DOHH2 (cell line): ENCODE results near the gene CARD10.
"Not testable (repeated sequence)": the region's sequence is repeated elsewhere in the genome, so short reads cannot be mapped to it uniquely, and the experiment has no call there.

Experiments
- H3F3A ChIP-seq: fragments of 200-600 bp; sonication (generic), shearing (Covaris generic); 2 replicates; pipeline ENCODE4 v1.6.0; 2016; ENCODE audit warnings: antibody characterized with exemption, mild to moderate bottlenecking; ENCODE audit not compliant: control insufficient read depth, insufficient read depth
- H3K27ac ChIP-seq: fragments of 200-600 bp; sonication (generic); 2 replicates; pipeline ENCODE4 v1.5.1; 2014; ENCODE audit warnings: low read depth, mild to moderate bottlenecking, low read length, moderate library complexity
- H3K27me3 ChIP-seq: fragments of 200-600 bp; sonication (generic); 2 replicates; pipeline ENCODE4 v1.6.1; 2014; ENCODE audit warnings: mild to moderate bottlenecking, low read length, mixed read lengths; ENCODE audit not compliant: control insufficient read depth
- H3K36me3 ChIP-seq: fragments of 200-600 bp; sonication (generic); 2 replicates; pipeline ENCODE4 v1.6.1; 2014; ENCODE audit warnings: mild to moderate bottlenecking, low read length, moderate library complexity, mixed read lengths; ENCODE audit not compliant: control insufficient read depth
- H3K4me1 ChIP-seq: fragments of 200-600 bp; sonication (generic); 2 replicates; pipeline ENCODE4 v1.6.1; 2014; ENCODE audit warnings: mild to moderate bottlenecking, low read length, mixed read lengths; ENCODE audit not compliant: control insufficient read depth
- H3K4me2 ChIP-seq: fragments of 200-600 bp; sonication (generic); 2 replicates; pipeline ENCODE4 v1.6.0; 2014; ENCODE audit warnings: mild to moderate bottlenecking, low read length, moderate library complexity
- H3K4me3 ChIP-seq: fragments of 200-600 bp; sonication (generic); 2 replicates; pipeline ENCODE4 v1.5.1; 2014; ENCODE audit warnings: mild to moderate bottlenecking, low read length, mixed read lengths
- H3K79me2 ChIP-seq: fragments of 200-600 bp; sonication (generic); 2 replicates; pipeline ENCODE4 v1.6.1; 2014; ENCODE audit warnings: mild to moderate bottlenecking, low read length, mixed read lengths; ENCODE audit not compliant: control insufficient read depth
- H3K9me2 ChIP-seq: fragments of 200-600 bp; sonication (generic); replicated peaks from 2 replicates; pipeline ENCODE4 v1.6.1; 2014; ENCODE audit warnings: mild to moderate bottlenecking, low read length, mixed read lengths; ENCODE audit not compliant: control insufficient read depth
- H3K9me3 ChIP-seq: fragments of 200-600 bp; sonication (generic); 2 replicates; pipeline ENCODE4 v1.6.1; 2014; ENCODE audit warnings: antibody characterized with exemption, low read length, mixed read lengths; ENCODE audit not compliant: control insufficient read depth, insufficient read depth
- H4K20me1 ChIP-seq: fragments of 200-600 bp; sonication (generic); 2 replicates; pipeline ENCODE4 v1.6.0; 2014; ENCODE audit warnings: low read depth, mild to moderate bottlenecking, antibody characterized with exemption, low read length, moderate library complexity; ENCODE audit not compliant: control insufficient read depth, insufficient read depth
- CTCF ChIP-seq: fragments of 200-600 bp; sonication (generic); IDR thresholded peaks from one replicate; pipeline ENCODE4 v1.5.1; 2014; ENCODE audit warnings: antibody characterized with exemption, mild to moderate bottlenecking, low read depth, low read length; ENCODE audit not compliant: poor library complexity, severe bottlenecking
- EZH2phosphoT487 ChIP-seq: fragments of 200-600 bp; sonication (generic); IDR thresholded peaks from 2 replicates; pipeline ENCODE4 v1.6.1; 2017; ENCODE audit warnings: borderline replicate concordance, mild to moderate bottlenecking, antibody characterized with exemption, low read length, moderate library complexity, mixed read lengths

CARD10 gene

DNA sequence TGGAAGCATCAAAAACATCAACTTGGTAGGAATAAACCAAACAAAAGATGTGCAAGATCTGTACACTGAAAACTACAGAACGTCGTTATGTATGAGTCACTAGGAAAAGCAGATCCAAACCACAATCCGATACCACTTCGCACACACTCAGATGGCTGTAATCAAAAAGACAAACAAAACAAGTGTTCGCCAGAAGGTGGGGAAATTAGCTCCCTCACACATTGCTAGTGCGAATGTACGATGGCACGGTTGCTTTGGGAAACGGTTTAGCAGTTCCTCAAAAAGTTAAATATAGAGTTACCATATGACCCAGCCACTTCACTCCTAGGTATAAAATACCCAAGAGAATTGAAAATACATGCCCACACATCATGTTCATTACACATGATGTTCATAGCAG lies 14.8 kb upstream of the CARD10 start:
- no peaks in the 10 kb centered on the region for H3F3A ChIP-seq
- peaks cover 29% of the 10 kb centered on the region for H3K27me3 ChIP-seq
- no peaks in the 10 kb centered on the region for H4K20me1 ChIP-seq
- H3K4me2 ChIP-seq: no peak overlapping the region
- H3K9me3 ChIP-seq: no peaks in the 10 kb centered on the region
- TF ChIP-seq EZH2phosphoT487 (no peak), CTCF (no peak)
- H3K27ac ChIP-seq: no peak overlapping the region
- H3K79me2 ChIP-seq: no peaks in the 10 kb centered on the region
- no peaks in the 10 kb centered on the region for H3K9me2 ChIP-seq
- H3K36me3 ChIP-seq: no peaks in the 10 kb centered on the region
- H3K4me3 ChIP-seq: no peak overlapping the region
- H3K4me1 ChIP-seq: peaks cover 7% of the 10 kb centered on the region; the same call in 1 of the 2 replicates

DNA sequence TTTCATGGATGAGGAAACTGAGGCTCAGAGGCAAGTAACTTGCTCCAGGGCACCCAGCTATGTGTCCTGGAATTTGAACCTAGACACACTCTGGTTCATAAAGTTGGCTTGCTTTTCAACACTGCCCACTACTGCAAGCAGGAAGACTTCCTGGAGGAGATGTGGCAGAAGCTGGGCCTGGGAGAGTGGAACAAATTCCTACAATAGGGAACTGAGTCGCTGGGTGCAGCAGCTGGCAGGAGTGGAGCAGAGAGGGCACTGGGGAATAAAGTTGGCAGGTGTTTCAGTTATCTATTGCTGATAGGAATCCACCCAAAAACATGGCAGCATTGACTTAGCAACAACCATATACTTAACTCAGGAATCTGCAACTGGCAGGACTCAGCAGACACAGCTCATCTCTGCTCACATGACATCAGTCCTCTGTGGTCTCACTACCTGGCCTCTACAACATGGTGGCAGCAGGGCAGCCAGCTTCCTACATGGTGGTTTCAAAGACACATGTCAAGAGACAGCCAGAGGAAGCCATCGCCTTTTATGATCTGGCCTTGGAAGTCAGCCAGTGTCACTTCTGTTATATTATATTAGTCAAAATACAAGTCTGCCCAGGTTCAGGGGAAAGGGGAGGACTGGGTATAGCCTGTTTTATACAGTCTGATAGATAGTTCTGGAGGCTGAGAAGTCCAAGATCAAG lies 10.6 kb upstream of the CARD10 start:
- no peak overlapping the region for H3K27ac ChIP-seq
- no peaks in the 10 kb centered on the region for H3K79me2 ChIP-seq
- TF ChIP-seq CTCF (no peak), EZH2phosphoT487 (no peak)
- no peak overlapping the region for H3K4me2 ChIP-seq
- peaks cover 29% of the 10 kb centered on the region for H3K27me3 ChIP-seq
- H3F3A ChIP-seq: no peaks in the 10 kb centered on the region
- H3K9me2 ChIP-seq: no peaks in the 10 kb centered on the region
- no peaks in the 10 kb centered on the region for H3K36me3 ChIP-seq
- H3K4me3 ChIP-seq: no peak overlapping the region
- no peaks in the 10 kb centered on the region for H3K4me1 ChIP-seq
- H3K9me3 ChIP-seq: no peaks in the 10 kb centered on the region
- no peaks in the 10 kb centered on the region for H4K20me1 ChIP-seq

DNA sequence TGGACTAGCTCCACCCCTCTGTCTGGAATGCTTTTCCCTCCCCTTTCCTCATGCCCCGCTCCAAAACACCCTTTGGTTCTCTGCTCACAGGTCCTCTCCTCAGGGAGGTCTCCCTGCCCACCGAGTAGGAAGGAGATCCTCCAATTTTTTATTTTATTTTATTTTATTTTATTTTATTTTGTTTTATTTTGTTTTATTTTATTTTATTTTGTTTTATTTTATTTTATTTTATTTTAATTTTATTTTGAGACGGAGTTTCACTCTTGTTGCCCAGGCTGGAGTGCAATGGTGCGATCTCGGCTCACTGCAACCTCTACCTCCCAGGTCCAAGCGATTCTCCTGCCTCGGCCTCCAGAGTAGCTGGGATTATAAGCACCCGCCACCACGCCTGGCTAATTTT lies 8.7 kb upstream of the CARD10 start:
- not testable (repeated sequence) for H3K4me1 ChIP-seq, H4K20me1 ChIP-seq, H3K4me2 ChIP-seq, H3K9me3 ChIP-seq, H3K36me3 ChIP-seq, H3K79me2 ChIP-seq, H3K9me2 ChIP-seq, H3K4me3 ChIP-seq, H3F3A ChIP-seq, H3K27ac ChIP-seq
- peaks cover 18% of the 10 kb centered on the region for H3K27me3 ChIP-seq

- H3K9me2 ChIP-seq, H3K4me3 ChIP-seq, H3K4me1 ChIP-seq, H3K79me2 ChIP-seq, H3F3A ChIP-seq, H3K27ac ChIP-seq, H3K36me3 ChIP-seq, H4K20me1 ChIP-seq, H3K4me2 ChIP-seq, H3K9me3 ChIP-seq: not testable (repeated sequence)
- H3K27me3 ChIP-seq: peaks cover 18% of the 10 kb centered on the region
Observed at GRCh38 chr22:37527081-37527752, 8.0 kb upstream of the CARD10 start.
